Heart right ventricle (tissue), 16 donors: ENCODE results near the gene SLC5A2. TPM values are rescaled to one million over a fixed set of nuclear protein-coding genes. Genes with fewer than 3 reads are reported as not detected.

Source experiments
- ATAC-seq, 8 donors: fragments of 200-7000 bp; cut with Tn5 transposase; one replicate each; pipeline ENCODE4 v1.9.1; 2020; ENCODE audit warnings: mild to moderate bottlenecking in 8 of 8, moderate library complexity in 8 of 8, moderate number of reproducible peaks in 1 of 8
- DNase-seq, 2 donors: peaks; one replicate each; pipeline ENCODE4 v3.0.0-alpha.2; 2020
- H3K27ac ChIP-seq, 10 donors: fragments of 200-600 bp; sonication (generic) in 2 of 10; one replicate each; pipeline versions ENCODE4 v1.5.0 to v1.8.0; 2020 to 2022; ENCODE audit warnings: mild to moderate bottlenecking in 3 of 10
- H3K27me3 ChIP-seq, 7 donors: fragments of 200-600 bp; one replicate each; pipeline ENCODE4 v1.8.0; 2021 to 2022; ENCODE audit warnings: mild to moderate bottlenecking in 2 of 7
- H3K36me3 ChIP-seq, 9 donors: fragments of 200-600 bp; sonication (generic) in 1 of 9; one replicate each; pipeline versions ENCODE4 v1.5.0 to v1.8.0; 2020 to 2022; ENCODE audit warnings: mild to moderate bottlenecking in 2 of 9
- H3K4me1 ChIP-seq, 9 donors: fragments of 200-600 bp; sonication (generic) in 1 of 9; one replicate each; pipeline versions ENCODE4 v1.5.0 to v1.8.0; 2020 to 2022; ENCODE audit warnings: mild to moderate bottlenecking in 4 of 9
- H3K4me3 ChIP-seq, 10 donors: fragments of 200-600 bp; sonication (generic) in 2 of 10; one replicate each; pipeline versions ENCODE4 v1.5.0 to v1.8.0; 2020 to 2022; ENCODE audit warnings: mild to moderate bottlenecking in 7 of 10, moderate library complexity in 2 of 10
- H3K9me3 ChIP-seq, 11 donors: fragments of 200-600 bp in 10 of 11; sonication (generic) in 2 of 11; one replicate each; pipeline versions ENCODE4 v1.5.0 to v1.8.0; 2013 to 2022; ENCODE audit warnings: mild to moderate bottlenecking in 2 of 11, control low read depth in 1 of 11, moderate library complexity in 1 of 11
- WGBS, 2 donors: extraction: QIAGEN DNeasy Blood & Tissue Kit; methylation state at CpG; one replicate each; pipeline ENCODE4 v1.1.7; 2013; ENCODE audit warnings: inconsistent platforms in 1 of 2; 5-methylcytosine and 5-hydroxymethylcytosine counted together
- intact Hi-C, 10 donors: fragments of 100-400 bp; cut with DNase I; formaldehyde crosslinking; loops; one replicate each; pipeline versions ENCODE4 v1.11.1 to v1.14.2; 2022
- polyA plus RNA-seq, 2 donors: library from polyadenylated mRNA; stranded (reverse); fragments of 200-250 nt; gene quantifications; one replicate each; pipeline ENCODE4 v1.2.3, GENCODE V29; 2013
- total RNA-seq, 10 donors: library from RNA; stranded (reverse); fragmentation: NEBNext Ultra II Directional in 3 of 10; extraction: Animal tissue kit (Norgen Biotek cat#: 25700) in 3 of 10; gene quantifications; one replicate each; pipeline versions ENCODE4 v1.2.1 to v1.2.4, GENCODE V29; 2021 to 2023
- TF ChIP-seq, protein P1 (sequence below), 9 donors: fragments of 200-600 bp; sonication (generic) in 2 of 9; IDR thresholded peaks; one replicate each; pipeline versions ENCODE4 v1.5.0 to v1.8.0; 2021 to 2022; ENCODE audit warnings: antibody characterized with exemption in 9 of 9, mild to moderate bottlenecking in 5 of 9, moderate library complexity in 1 of 9
- donor health status: Arrhythmogenic right ventricular cardiomyopathy.
- donor health status: ischemic (EF 13 %, LVEDD 7.1; RV severe dilation, severe dysfunction).
- donor health status: healthy with polysubstance abuse.
- donor health status: DM: no; HTN: yes; CAD: no.
- donor health status: DM: no; HTN: no; CAD: no.
- donor health status: ischemic (EF 25% LVEDD 6.9; RV normal size, moderate dysfunction).
- donor health status: ischemic (EF 25% LVEDD 5.7; RV mildly dilated, moderate dysfunction).
- donor health status: healthy.
- donor health status: DM: yes; HTN: yes; CAD: no.
- donor health status: Ischemic cardiomyopathy.
- donor health status: ischemic (EF 35%, LVEDD 5.7; RV mildly dilated, moderate dysfunction).
- donor health status: nonischemic (EF 11% LVEDD 7.7; RV severe dilation, severe dysfunction).
- donor health status: DM: yes; HTN: yes; CAD: no.
- donor health status: PGD.
- donor health status: ischemic (EF 29% LVEDD 5.4; RV normal size, mild dysfunction).
- donor health status: nonischemic (EF 23%, LVEDD 6.1; RV moderate dilation, normal function).

The SLC5A2 gene
- total and polyA plus RNA-seq, 12 donors: 0.77 to 1.9 TPM; not detected in 10

DNA sequence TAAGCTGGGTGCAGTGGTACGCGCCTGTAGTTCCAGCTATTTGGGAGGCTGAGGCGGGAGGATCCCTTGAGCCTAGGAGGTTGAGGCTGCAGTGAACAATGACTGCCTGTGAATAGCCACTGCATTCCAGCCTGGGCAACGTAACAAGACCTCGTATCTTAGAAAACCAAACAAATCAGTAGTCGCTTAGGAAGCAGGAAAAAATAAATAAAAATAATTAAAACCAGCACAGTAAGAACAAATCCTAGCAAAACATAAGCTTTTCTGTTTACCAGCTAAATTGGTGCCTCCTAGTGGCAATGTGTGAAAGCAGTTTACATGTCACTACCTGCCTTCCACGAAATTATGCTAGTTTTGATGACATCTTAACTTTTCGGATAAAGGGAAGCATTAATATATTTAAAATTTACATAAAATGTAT, 22.3 kb upstream of the SLC5A2 start:
- H3K27me3 ChIP-seq: no peaks in the 10 kb centered on the region
- H3K4me1 ChIP-seq: peaks cover 9 to 41% (median 37%) of the 10 kb centered on the region in 9 donors
- DNase-seq (no peak), ATAC-seq (no peak)
- no peaks in the 10 kb centered on the region for H3K9me3 ChIP-seq
- H3K4me3 ChIP-seq: peak overlapping the region in 8 of 10 donors; percentile 21 to 90 (median 75)
- 58 to 67% methylated on average over 8 of the region's 8 CpGs for whole genome bisulfite sequencing, 2 donors
- H3K36me3 ChIP-seq: peaks cover 0 to 42% (median 23%) of the 10 kb centered on the region in 9 donors
- TF ChIP-seq, protein P1, sequence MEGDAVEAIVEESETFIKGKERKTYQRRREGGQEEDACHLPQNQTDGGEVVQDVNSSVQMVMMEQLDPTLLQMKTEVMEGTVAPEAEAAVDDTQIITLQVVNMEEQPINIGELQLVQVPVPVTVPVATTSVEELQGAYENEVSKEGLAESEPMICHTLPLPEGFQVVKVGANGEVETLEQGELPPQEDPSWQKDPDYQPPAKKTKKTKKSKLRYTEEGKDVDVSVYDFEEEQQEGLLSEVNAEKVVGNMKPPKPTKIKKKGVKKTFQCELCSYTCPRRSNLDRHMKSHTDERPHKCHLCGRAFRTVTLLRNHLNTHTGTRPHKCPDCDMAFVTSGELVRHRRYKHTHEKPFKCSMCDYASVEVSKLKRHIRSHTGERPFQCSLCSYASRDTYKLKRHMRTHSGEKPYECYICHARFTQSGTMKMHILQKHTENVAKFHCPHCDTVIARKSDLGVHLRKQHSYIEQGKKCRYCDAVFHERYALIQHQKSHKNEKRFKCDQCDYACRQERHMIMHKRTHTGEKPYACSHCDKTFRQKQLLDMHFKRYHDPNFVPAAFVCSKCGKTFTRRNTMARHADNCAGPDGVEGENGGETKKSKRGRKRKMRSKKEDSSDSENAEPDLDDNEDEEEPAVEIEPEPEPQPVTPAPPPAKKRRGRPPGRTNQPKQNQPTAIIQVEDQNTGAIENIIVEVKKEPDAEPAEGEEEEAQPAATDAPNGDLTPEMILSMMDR (IDR thresholded peaks at IDR 0.05): peak; percentile 21 to 70 (median 57)
- intact Hi-C loops: loop anchor here in 4 of 10 donors (1.0 to 10.0 kb wide), 3 partner anchors 42 to 414 kb away; partner anchors contain the start of genes ZNF267 (in 2 of the 4) and RUSF1 (in 1 of the 4)
- H3K27ac ChIP-seq: peak overlapping the region in 8 of 10 donors; percentile 61 to 100 (median 99)

DNA sequence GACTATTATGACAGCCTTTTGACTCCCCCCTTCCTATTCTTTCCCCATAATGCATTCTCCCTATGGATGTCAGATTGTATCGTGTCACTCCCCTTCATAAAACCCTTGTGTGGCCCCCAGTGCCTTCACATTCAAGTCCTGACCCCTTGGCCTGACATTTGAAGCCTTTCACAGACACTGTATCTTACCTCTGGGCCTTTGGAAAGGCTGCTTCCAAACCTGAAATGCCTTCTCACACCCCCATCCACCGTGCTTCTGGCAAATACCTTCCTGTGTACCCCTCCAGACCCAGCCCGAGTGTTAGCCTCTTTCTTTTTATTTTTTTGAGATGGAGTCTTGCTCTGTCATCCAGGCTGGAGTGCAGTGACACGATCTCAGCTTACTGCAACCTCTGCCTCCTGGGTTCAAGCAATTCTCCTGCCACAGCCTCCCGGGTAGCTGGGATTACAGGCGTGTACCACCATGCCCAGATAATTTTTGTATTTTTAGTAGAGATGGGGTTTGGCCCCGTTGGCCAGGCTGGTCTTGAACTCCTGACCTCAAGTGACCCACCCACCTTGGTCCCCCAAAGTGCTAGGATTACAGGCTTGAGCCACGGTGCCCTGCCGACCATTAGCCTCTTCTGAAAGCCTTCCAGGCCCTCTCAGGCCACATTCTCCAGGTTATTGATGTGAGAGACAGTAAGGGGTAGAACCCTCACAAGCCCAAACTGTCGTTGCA, 21.6 kb upstream of the SLC5A2 start:
- H3K9me3 ChIP-seq: no peaks in the 10 kb centered on the region
- no peak for DNase-seq
- no peak for ATAC-seq
- H3K4me3 ChIP-seq: no peak overlapping the region
- intact Hi-C loops: loop anchor here in 3 of 10 donors (5.0 to 10.0 kb wide), 2 partner anchors 41 to 413 kb away; partner anchors contain the start of gene ZNF267 (in 2 of the 3)
- H3K4me1 ChIP-seq: peaks cover 9 to 33% (median 30%) of the 10 kb centered on the region in 9 donors
- no peak overlapping the region for H3K27ac ChIP-seq
- H3K27me3 ChIP-seq: no peaks in the 10 kb centered on the region
- peaks cover 0 to 49% (median 23%) of the 10 kb centered on the region in 9 donors for H3K36me3 ChIP-seq
- WGBS, 2 donors: 90 to 93% methylated on average over 10 of the region's 10 CpGs
- TF ChIP-seq, protein P1 (IDR thresholded peaks at IDR 0.05): no peak

DNA sequence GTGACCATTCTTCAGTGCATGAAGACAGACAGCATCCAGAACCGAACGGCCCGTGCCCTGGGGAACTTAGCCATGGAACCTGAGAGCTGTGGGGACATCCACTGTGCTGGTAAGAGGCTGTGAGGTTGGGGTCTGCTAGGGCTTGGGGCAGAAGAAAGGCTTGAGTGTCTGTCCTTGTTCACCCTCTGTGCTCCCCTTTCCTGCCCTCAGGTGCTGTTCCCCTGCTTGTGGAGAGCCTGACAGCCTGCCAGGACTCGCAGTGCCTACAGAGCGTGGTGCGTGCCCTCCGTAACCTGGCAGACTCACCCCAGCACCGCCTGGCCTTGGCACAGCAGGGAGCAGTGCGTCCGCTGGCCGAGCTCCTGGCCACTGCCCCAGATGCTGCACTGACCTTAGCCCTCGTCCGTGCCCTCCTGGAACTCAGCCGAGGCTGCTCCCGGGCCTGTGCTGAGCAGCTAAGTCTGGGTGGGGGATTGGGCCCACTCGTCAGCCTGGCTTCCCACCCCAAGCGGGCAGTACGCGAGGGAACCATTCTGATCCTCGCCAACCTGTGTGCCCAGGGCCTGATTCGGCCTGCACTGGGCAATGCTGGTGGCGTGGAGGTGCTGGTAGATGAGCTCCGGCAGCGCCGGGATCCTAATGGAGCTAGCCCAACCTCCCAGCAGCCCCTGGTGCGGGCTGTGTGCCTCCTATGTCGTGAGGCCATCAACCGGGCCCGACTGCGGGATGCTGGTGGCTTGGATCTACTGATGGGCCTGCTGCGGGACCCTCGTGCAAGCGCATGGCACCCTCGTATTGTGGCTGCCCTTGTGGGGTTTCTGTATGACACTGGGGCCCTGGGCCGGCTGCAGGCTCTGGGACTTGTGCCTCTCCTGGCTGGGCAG, 20.8 kb upstream of the SLC5A2 start:
- peaks cover 3 to 28% (median 22%) of the 10 kb centered on the region in 9 donors for H3K4me1 ChIP-seq
- H3K4me3 ChIP-seq: no peak overlapping the region
- no peaks in the 10 kb centered on the region for H3K27me3 ChIP-seq
- H3K9me3 ChIP-seq: no peaks in the 10 kb centered on the region
- intact Hi-C loops: loop anchor here in 3 of 10 donors (5.0 to 10.0 kb wide), 2 partner anchors 40 to 413 kb away; partner anchors contain the start of gene ZNF267 (in 2 of the 3)
- H3K36me3 ChIP-seq: peaks cover 0 to 57% (median 28%) of the 10 kb centered on the region in 9 donors
- ATAC-seq: no peak
- TF ChIP-seq, protein P1 (IDR thresholded peaks at IDR 0.05): no peak
- 93 to 96% methylated on average over 35 of the region's 35 CpGs for WGBS, 2 donors
- H3K27ac ChIP-seq: no peak overlapping the region
- no peak for DNase-seq

DNA sequence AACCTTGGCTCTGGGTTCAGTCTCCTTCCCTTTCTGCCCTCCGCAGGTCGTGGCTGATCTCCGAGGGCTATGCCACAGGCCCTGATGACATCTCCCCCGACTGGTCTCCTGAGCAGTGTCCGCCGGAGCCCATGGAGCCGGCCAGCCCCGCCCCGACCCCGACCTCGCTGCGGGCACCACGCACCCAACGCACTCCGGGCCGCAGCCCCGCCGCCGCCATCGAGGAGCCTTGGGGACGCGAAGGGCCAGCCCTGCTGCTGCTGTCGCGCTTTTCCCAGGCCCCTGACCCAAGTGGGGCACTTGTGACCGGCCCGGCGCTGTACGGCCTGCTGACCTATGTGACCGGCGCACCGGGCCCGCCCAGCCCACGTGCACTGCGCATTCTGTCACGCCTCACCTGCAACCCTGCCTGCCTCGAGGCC, 18.6 kb upstream of the SLC5A2 start:
- 97 to 98% methylated on average over 36 of the region's 36 CpGs for WGBS, 2 donors
- TF ChIP-seq, protein P1 (IDR thresholded peaks at IDR 0.05): no peak
- H3K4me1 ChIP-seq: peaks cover 0 to 19% (median 9%) of the 10 kb centered on the region in 9 donors
- H3K36me3 ChIP-seq: peaks cover 0 to 59% (median 28%) of the 10 kb centered on the region in 9 donors
- no peak overlapping the region for H3K27ac ChIP-seq
- DNase-seq: no peak
- intact Hi-C loops: loop anchor here in 3 of 10 donors (5.0 to 10.0 kb wide), 2 partner anchors 38 to 410 kb away; partner anchors contain the start of gene ZNF267 (in 2 of the 3)
- no peak for ATAC-seq
- no peaks in the 10 kb centered on the region for H3K9me3 ChIP-seq
- no peak overlapping the region for H3K4me3 ChIP-seq
- H3K27me3 ChIP-seq: no peaks in the 10 kb centered on the region
